Liver (tissue), 9 donors: ENCODE results near the gene MARCHF3. TPM values are rescaled to one million over a fixed set of nuclear protein-coding genes. Genes with fewer than 3 reads are reported as not detected.

Source experiments
- DNase-seq: peaks from one replicate; pipeline ENCODE4 v3.0.0-alpha.2; 2017; ENCODE audit warnings: low spot score
- H3K27ac ChIP-seq, 2 donors: one replicate each; pipeline ENCODE4 v1.7.0; 2013; ENCODE audit warnings: inconsistent platforms in 2 of 2, low read length in 2 of 2, control low read depth in 1 of 2, low read depth in 1 of 2, mild to moderate bottlenecking in 1 of 2
- H3K27me3 ChIP-seq, 4 donors: one replicate each; pipeline versions ENCODE4 v1.6.1 to v1.7.0; 2013; ENCODE audit warnings: low read length in 3 of 4, inconsistent platforms in 1 of 4, mild to moderate bottlenecking in 1 of 4, moderate library complexity in 1 of 4; ENCODE audit not compliant: control insufficient read depth in 4 of 4, insufficient read depth in 4 of 4
- H3K36me3 ChIP-seq, 4 donors: one replicate each; pipeline versions ENCODE4 v1.6.1 to v1.7.0; 2013; ENCODE audit warnings: low read length in 3 of 4, mild to moderate bottlenecking in 3 of 4, low read depth in 1 of 4, moderate library complexity in 1 of 4; ENCODE audit not compliant: control insufficient read depth in 4 of 4, insufficient read depth in 3 of 4
- H3K4me1 ChIP-seq, 4 donors: one replicate each; pipeline versions ENCODE4 v1.6.1 to v1.7.0; 2013; ENCODE audit warnings: low read length in 3 of 4, mild to moderate bottlenecking in 3 of 4, moderate library complexity in 1 of 4; ENCODE audit not compliant: control insufficient read depth in 4 of 4, insufficient read depth in 4 of 4
- H3K4me3 ChIP-seq, 3 donors: one replicate each; pipeline versions ENCODE4 v1.6.1 to v1.7.0; 2013; ENCODE audit warnings: low read length in 3 of 3, control low read depth in 1 of 3, low read depth in 1 of 3, mild to moderate bottlenecking in 1 of 3
- H3K9ac ChIP-seq, 2 donors: one replicate each; pipeline ENCODE4 v1.7.0; 2013; ENCODE audit warnings: low read length in 2 of 2, mild to moderate bottlenecking in 2 of 2, moderate library complexity in 2 of 2, control low read depth in 1 of 2, low read depth in 1 of 2
- H3K9me3 ChIP-seq, 4 donors: one replicate each; pipeline versions ENCODE4 v1.6.1 to v1.7.0; 2013; ENCODE audit warnings: low read length in 3 of 4; ENCODE audit not compliant: control insufficient read depth in 4 of 4
- FOXA1 ChIP-seq: IDR thresholded peaks from 2 replicates; pipeline ENCODE4 v1.6.1; 2016; ENCODE audit warnings: antibody characterized with exemption
- FOXA2 ChIP-seq: IDR thresholded peaks from 2 replicates; pipeline ENCODE4 v1.6.1; 2016; ENCODE audit warnings: antibody characterized with exemption
- HNF4A ChIP-seq, 2 donors: conservative IDR thresholded peaks; 2 replicates each; pipeline ENCODE4 v1.6.1; 2016; ENCODE audit warnings: antibody characterized with exemption in 2 of 2, mild to moderate bottlenecking in 2 of 2
- HNF4G ChIP-seq: IDR thresholded peaks from 2 replicates; pipeline ENCODE4 v1.6.1; 2016; ENCODE audit warnings: antibody characterized with exemption
- JUND ChIP-seq, 2 donors: IDR thresholded peaks; 2 replicates each; pipeline ENCODE4 v1.6.1; 2016; ENCODE audit warnings: antibody characterized with exemption in 2 of 2
- NR2F2 ChIP-seq: IDR thresholded peaks from 2 replicates; pipeline ENCODE4 v1.6.1; 2016; ENCODE audit warnings: antibody characterized with exemption
- RAD21 ChIP-seq, 2 donors: IDR thresholded peaks; 2 replicates each; pipeline ENCODE4 v1.6.1; 2016; ENCODE audit warnings: antibody characterized with exemption in 2 of 2, mild to moderate bottlenecking in 2 of 2
- REST ChIP-seq: IDR thresholded peaks from 2 replicates; pipeline ENCODE4 v1.6.1; 2016; ENCODE audit warnings: antibody characterized with exemption, mild to moderate bottlenecking
- RXRA ChIP-seq, 2 donors: IDR thresholded peaks; 2 replicates each; pipeline ENCODE4 v1.6.1; 2017 to 2018; ENCODE audit warnings: antibody characterized with exemption in 2 of 2, mild to moderate bottlenecking in 1 of 2
- SP1 ChIP-seq: IDR thresholded peaks from 2 replicates; pipeline ENCODE4 v1.6.1; 2018; ENCODE audit warnings: antibody characterized with exemption, mild to moderate bottlenecking
- TAF1 ChIP-seq: conservative IDR thresholded peaks from 2 replicates; pipeline ENCODE4 v1.6.1; 2016; ENCODE audit warnings: antibody characterized with exemption, mild to moderate bottlenecking
- YY1 ChIP-seq: IDR thresholded peaks from 2 replicates; pipeline ENCODE4 v1.6.1; 2016; ENCODE audit warnings: antibody characterized with exemption, mild to moderate bottlenecking
- ZBTB33 ChIP-seq: IDR thresholded peaks from 2 replicates; pipeline ENCODE4 v1.6.1; 2016; ENCODE audit warnings: antibody characterized with exemption
- WGBS: extraction: QIAGEN DNeasy Blood & Tissue Kit; methylation state at CpG from one replicate; pipeline ENCODE4 v1.1.7; 2013; 5-methylcytosine and 5-hydroxymethylcytosine counted together
- polyA plus RNA-seq, 2 donors: library from polyadenylated mRNA; stranded (reverse) in 1 of 2; unstranded in 1 of 2; fragments of 200-250 nt in 1 of 2; fragments of >200 nt in 1 of 2; fragmentation: Nextera tagmentation in 1 of 2; extraction: Ambion mirVana in 1 of 2; gene quantifications; one replicate each; pipeline versions ENCODE4 v1.2.1 to v1.2.3, GENCODE V29; 2013 to 2015
- total RNA-seq, 2 donors: library from RNA; depleted of rRNA; stranded (reverse); fragments of >200 nt; gene quantifications; one replicate each; pipeline ENCODE4 v1.2.3, GENCODE V29; 2014
- donor health status: healthy.
- donor health status: healthy.
- donor health status: healthy.
- donor health status: healthy.
- donor health status: healthy.

Gene MARCHF3
- total and polyA plus RNA-seq, 4 donors, result 0.93 to 51.0 (median 1.4) TPM

- TF ChIP-seq REST (no peak), HNF4G (no peak), JUND (IDR thresholded peaks at IDR 0.05) (no peak), FOXA2 (no peak), RAD21 (IDR thresholded peaks at IDR 0.05) (no peak), SP1 (no peak), YY1 (no peak), HNF4A (conservative IDR thresholded peaks at IDR 0.05) (no peak)
Observed at GRCh38 chr5:126912616-126913200, 117.7 kb downstream of the MARCHF3 start (continued).

- WGBS, result 66% methylated on average over 3 of the region's 3 CpGs
- Histone ChIP-seq H3K4me3 (no peak overlapping the region), H3K27me3 (no peaks in the 10 kb centered on the region), H3K27ac (no peak overlapping the region), H3K9me3 (no peaks in the 10 kb centered on the region), H3K4me1 (no peaks in the 10 kb centered on the region), H3K9ac (no peak overlapping the region), H3K36me3 (no peaks in the 10 kb centered on the region)
- TF ChIP-seq FOXA1 (no peak), ZBTB33 (no peak), NR2F2 (no peak), TAF1 (no peak), HNF4G (no peak), HNF4A (conservative IDR thresholded peaks at IDR 0.05) (no peak), RXRA (IDR thresholded peaks at IDR 0.05) (no peak), YY1 (no peak), REST (no peak)
- no peak for DNase-seq
Observed at GRCh38 chr5:126911986-126912385, 118.4 kb downstream of the MARCHF3 start.
